Activated CD4-positive, alpha-beta T cell treated with anti-CD3 and anti-CD28 coated beads, Interleukin-2, amount 50 U/mL, for 1 hour (primary cell): ENCODE results near the gene GNA15.
A peak's percentile ranks its signal among the peaks of the same experiment; 100 is the strongest.
"Not testable (repeated sequence)": the region's sequence is repeated elsewhere in the genome, so short reads cannot be mapped to it uniquely, and the experiment has no call there.

Experiments
- DNase-seq: peaks from one replicate; pipeline ENCODE4 v3.0.0-alpha.2; 2020

GNA15 gene, protein sequence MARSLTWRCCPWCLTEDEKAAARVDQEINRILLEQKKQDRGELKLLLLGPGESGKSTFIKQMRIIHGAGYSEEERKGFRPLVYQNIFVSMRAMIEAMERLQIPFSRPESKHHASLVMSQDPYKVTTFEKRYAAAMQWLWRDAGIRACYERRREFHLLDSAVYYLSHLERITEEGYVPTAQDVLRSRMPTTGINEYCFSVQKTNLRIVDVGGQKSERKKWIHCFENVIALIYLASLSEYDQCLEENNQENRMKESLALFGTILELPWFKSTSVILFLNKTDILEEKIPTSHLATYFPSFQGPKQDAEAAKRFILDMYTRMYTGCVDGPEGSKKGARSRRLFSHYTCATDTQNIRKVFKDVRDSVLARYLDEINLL

GRCh38 chr19:3135961-3136683 is at the start of gene GNA15:
GNA15 (plus strand) TSS chr19:3136033; CDS start chr19:3136451, 418 bp downstream.
- peak; percentile 28 for DNase-seq

DNA sequence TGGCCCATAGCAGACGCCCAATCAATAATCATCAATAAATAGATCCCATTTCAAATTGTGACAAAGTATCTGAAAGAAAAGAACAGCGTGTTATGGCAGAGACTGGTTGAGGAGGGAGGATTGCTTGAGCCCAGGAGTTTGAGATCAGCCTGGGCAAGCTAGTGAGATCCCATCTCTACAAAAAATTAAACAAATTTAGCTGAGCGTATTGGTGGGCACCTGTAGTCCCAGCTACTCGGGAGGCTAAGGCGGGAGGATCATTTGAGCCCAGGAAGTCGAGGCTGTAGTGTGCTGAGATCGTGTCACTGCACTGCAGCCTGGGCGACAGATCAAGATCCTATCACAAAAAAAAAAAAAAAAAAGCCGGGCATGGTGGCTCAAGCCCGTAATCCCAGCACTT is 48.1 kb upstream of the GNA15 start:
- no peak for DNase-seq

DNA sequence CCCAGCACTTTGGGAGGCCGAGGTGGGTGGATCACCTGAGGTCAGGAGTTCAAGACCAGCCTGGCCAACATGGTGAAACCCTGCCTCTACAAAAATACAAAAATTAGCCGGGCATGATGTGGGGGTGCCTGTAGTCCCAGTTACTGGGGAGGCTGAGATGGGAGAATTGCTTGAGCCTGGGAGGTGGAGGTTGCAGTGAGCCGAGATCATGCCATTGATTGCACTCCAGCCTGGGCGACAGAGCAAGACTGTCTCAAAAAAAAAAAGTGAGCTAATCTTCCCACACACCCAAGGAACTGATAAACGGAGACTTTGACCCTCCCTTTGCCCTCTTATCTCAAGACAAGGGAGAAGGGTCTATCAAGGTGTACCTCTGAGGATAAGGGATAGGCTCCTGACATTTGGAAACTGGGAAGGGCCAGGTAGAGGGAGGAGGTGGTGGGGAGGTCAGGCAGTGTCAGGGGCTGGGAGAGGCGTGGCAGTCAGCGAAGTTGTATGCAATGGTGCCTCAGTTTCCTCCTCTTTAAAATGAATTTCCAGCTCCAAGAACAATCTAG is 46.5 kb upstream of the GNA15 start:
- not testable (repeated sequence) for DNase-seq

- peak; percentile 25 for DNase-seq
Measured at GRCh38 chr19:3094601-3095440, 41.0 kb upstream of the GNA15 start.

GRCh38 chr19:3095441-3096191 is 40.2 kb upstream of the GNA15 start:
- DNase-seq = peak; percentile 74

DNA sequence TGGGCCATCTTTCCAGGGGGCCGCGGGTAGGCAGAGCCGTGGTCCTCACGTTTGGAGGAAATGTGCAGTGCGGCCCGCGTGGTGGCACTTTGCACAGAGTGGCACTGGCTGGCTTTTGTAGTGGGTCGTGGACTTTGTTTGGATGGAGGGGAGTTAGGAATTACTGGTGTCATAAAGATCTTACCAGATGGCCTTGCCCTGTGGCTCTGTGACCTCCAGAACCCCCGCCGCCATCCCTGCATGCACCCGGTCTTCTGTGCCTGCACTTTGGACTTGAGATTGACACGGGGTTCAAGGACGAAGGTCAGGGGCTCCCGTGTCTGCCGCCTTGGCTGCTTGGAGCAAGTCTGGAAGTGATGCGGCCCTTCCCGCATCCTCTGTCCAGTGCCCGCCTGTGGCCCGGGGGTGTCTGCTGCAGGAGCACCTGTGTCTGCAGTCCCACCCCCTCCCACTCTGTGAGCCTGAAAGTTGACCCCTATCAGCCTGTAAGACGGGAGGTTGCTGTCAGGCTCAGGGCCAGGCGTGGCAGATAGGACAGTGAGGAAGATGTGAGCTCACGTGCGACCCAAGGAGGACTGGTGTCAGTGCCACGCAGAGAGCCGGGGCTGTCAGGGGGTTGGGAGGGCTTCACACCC is 39.4 kb upstream of the GNA15 start:
- no peak for DNase-seq

- no peak for DNase-seq
Measured at GRCh38 chr19:3096902-3097326, 38.9 kb upstream of the GNA15 start.

GRCh38 chr19:3097442-3097871 is 38.4 kb upstream of the GNA15 start:
- DNase-seq = no peak

DNA sequence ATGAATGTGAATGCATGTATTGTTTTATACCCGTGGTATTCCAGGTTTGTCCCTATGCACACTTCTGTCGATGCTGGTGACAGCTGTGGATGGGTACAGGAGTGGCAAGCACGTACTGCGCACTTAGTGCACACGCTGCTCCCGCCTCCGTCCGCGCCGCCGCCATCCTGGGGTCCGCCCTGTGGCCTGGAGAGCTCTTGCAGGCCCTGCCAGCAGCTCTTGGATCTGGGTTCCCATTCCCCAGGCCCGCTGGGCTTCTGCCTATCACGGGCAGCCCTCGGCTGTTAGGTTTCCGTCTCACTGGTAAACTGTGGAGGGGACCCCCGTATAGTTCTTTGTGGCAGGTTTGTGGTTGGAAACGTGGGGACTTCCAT is 37.7 kb upstream of the GNA15 start:
- DNase-seq = no peak

DNA sequence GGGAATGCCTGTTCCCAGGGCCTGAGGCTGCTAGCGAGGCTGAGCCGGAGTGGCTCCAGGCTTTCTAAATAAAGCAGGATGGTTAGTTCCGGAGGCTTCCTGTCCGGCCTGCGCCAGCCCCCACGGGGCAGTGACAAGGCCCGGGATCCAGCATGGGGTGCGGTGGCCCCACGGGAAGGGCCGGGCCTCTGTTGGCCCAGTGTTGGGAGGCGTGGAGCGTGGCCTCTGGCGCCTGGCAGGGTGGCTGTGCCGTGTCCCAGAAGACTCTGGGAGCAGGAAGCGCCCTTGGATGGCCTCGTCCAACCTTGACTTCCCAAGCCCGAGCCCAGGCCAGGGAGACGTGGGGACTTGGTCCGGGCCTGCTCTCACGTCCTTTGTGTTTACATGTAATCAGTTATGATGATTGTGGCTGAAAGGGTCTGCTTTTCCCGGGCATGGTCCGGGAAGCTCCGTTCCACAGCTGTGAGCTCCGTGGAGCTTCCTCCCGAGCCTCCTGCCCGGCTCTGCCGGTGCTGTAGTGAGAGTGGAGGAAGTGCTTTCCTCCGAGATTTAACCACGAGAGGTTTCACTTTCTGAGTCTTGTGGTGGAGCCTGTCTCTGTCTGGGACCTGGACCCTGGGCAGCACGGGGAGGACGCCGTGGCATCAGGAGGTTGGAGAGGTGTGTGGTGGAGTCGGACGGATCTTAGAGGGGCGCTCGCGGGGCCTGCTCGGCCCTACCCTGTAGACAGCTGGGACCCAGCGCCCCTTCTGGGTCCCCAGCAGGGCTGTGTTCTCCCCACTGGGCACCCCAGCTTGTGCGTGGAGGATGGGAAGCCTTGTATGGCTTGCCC is 37.1 kb upstream of the GNA15 start:
- DNase-seq = no peak

GRCh38 chr19:3099347-3100145 is 36.3 kb upstream of the GNA15 start:
- no peak for DNase-seq

- DNase-seq = no peak
Measured at GRCh38 chr19:3100331-3100730, 35.5 kb upstream of the GNA15 start.

DNA sequence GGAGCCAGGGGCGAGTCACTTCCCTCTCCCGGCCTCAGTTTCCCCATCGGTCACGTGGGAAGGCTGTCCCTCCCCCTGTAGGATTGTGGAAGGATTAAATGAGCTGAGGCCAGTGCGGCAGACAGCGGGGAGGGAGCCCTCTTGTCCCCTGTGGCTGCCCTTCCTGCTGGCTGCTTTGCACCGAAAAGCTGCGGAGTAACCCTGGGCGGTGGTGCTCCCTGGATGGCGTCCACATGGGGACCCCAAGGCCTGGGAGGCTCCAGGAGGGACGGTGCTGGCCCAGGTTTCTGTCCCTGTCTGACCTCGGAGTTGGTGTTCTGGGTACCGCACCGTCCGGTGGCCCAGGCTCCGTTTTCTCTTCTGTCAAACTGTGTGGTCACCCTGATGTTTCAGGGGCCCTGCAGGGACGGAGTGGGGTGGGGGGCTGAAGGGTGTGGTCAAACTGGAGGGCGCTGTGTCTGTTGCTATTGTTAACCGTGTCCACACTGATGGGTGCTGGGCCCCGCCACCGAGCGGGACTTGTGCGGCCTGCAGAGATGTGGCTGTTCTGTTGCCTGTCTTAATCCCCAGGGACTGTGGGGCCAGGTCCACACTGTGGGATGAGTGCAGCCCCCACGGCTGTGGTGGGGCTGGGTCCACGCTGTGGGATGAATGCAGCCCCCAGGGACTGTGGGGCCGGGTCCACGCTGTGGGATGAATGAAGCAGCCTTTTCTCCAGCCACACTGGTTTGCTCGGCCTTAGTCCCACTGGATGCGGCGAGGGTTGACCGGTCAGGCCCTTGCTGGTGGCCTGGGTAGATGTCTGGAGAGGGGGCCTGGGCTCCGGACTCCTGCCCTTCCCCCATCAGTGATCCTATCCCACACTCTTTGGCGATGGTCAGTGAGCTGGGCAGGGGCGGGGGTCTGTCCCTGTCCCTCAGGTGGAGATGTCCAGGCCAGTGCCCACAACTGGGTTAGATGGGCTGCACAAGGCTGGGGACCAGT is 34.8 kb upstream of the GNA15 start:
- no peak for DNase-seq

DNA sequence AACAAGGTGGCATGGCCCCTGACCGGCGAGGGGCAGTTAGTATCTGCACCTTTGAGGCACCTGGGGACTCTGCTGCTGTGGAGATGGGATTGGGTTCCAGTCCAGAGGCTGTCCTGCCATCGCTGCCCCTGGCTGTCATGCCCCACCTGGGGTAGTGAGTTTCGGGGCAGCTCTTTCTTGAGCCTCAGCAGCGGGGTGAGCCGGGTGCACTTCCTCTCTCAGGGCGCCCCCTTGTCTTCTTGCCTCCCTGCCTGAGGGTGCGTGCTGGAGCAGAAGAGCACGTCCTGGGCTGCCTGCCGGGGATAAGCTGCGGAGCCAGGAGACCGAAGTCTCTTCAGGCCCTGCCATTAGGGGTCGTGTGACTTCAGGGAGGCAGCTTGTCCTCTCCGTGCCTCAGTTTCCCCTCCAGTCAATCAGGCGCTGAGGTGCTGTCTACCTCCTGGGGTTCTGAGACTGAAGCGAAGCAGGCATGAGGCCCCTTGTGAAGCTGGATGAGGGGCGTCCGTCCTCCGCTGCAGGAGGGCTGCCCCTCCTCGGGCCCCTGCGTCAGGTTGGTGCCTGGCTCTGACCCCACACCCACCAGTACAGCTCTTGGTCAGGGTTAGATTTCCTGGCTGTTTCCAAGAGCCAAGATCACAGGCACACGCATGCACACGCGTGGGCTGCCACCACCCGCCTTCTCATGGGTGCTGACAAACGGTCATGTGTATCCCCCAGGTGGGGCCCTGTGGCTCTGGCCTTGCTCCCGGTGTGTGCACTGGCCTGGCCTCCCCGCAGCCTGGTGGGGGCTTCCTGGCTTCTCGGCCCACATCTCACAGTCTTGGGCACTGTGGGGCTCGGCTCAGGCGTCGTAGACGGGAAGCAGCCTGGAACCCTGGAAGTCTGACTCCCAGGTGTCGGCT is 33.3 kb upstream of the GNA15 start:
- no peak for DNase-seq

DNA sequence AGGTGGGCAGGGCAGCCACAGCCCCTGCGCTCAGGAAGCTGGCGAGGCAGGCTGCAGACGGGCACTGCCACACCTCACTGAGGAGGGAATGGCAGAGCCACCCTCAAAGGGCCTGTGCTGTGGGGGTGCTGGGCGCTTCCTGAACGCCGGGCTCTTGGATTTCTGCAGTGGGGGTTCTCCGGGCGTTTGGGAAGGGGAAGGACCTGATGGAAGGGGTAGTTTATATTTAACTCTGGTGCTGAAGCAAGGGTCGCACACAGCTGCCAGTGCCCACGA is 31.2 kb upstream of the GNA15 start:
- no peak for DNase-seq

GRCh38 chr19:3105641-3106508 is 30.0 kb upstream of the GNA15 start:
- no peak for DNase-seq
